GM19240 (cell line): ENCODE results near the gene CCT7.

Experiments used
- DNase-seq: peaks from one replicate; pipeline ENCODE4 v3.0.0; 2011; ENCODE audit warnings: low spot score; ENCODE audit not compliant: insufficient read length

CCT7 gene

GRCh38 chr2:73225513-73226360, 8.4 kb upstream of the CCT7 start:
- no peak for DNase-seq

GRCh38 chr2:73227086-73227485, 7.0 kb upstream of the CCT7 start:
- DNase-seq: no peak

DNA sequence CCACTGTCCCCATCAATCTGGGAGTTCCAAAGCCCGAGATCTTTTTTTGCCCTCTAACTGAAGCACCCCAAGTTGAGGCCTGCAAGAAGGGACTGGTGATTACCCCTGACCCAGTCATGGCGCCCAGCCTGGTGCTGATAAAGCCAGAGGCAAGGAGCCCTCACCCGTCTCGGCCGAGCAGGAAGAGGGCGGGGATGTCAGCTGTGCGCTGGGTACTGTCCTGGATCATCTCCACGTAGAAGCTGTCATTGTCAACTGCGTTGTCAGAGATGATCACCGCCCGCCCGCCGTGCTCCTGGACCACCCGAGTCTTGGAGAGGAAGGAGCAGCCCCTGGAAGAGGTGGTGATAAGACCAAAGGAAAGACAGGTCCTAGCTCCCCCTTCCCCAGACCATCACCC, 5.5 kb upstream of the CCT7 start:
- no peak for DNase-seq

GRCh38 chr2:73232403-73233153, 1.5 kb upstream of the CCT7 start:
- DNase-seq: no peak

GRCh38 chr2:73233154-73233931, 765 bp upstream of the CCT7 start, which contains the start of gene PRADC1:
PRADC1 (minus strand) TSS chr2:73233239; CDS start chr2:73233160, 79 bp downstream.
- peak; percentile 89 for DNase-seq

DNA sequence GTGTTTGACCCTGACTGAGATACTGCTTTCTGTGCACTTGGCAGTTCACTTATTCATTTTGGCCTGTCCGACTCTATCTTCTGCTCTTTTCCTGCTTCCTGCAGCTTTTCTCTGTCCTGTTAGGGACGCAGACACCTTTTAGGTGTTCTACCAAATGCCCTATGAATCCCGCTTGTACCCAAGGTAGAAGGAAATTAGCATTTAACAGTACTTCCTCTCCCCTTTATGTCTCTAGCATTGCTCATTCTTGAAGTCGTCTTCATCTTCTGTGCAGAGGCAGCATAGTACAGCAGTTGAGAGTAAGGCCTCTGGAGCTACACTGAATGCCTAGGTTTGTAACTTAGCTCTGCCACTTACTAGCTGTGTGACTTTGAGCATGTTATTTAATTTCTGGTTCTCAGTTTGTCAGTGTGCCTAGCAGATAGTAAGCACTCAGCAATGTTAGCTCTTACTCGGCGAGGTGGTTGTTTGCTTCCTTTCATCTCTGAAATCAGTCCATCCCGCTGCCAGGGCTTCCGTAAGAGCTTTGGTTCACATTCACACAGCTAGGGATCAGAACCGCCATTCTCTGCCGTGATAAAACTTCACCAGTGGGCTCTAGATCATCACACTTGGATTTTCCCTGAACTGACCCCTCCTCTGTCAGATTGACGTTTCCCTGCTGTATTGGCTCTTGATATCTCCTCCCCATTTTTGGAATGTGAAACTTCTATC, 1.4 kb downstream of the CCT7 start:
- no peak for DNase-seq

GRCh38 chr2:73237168-73237567, 3.1 kb downstream of the CCT7 start:
- DNase-seq: no peak

- no peak for DNase-seq
Measured at GRCh38 chr2:73238149-73238548, 4.0 kb downstream of the CCT7 start.

GRCh38 chr2:73238976-73239375, 4.9 kb downstream of the CCT7 start:
- no peak for DNase-seq

DNA sequence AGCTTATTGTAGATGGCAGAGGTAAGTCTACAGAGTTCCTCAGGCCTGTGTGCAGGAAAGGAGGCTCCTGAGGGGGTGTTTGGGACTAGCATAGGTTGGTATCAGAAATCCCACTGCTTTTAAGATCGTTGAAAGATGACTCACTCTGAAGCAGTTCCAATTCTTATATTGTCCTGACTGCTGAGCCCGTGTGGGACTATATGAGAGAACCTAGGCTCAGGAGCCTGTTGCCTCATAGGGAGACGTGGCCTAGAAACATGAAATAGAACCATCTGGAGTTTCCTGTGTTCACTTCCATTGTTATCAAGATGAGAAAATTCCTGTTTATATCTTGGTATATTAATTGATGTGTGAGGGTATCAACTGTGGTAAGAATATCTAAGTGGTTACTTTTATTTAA, 5.7 kb downstream of the CCT7 start:
- no peak for DNase-seq

- no peak for DNase-seq
Measured at GRCh38 chr2:73243884-73244570, 9.9 kb downstream of the CCT7 start.

GRCh38 chr2:73244580-73244979, 10.5 kb downstream of the CCT7 start:
- DNase-seq: no peak

- no peak for DNase-seq
Measured at GRCh38 chr2:73246850-73247249, 12.7 kb downstream of the CCT7 start.

- no peak for DNase-seq
Measured at GRCh38 chr2:73249636-73250035, 15.5 kb downstream of the CCT7 start.

DNA sequence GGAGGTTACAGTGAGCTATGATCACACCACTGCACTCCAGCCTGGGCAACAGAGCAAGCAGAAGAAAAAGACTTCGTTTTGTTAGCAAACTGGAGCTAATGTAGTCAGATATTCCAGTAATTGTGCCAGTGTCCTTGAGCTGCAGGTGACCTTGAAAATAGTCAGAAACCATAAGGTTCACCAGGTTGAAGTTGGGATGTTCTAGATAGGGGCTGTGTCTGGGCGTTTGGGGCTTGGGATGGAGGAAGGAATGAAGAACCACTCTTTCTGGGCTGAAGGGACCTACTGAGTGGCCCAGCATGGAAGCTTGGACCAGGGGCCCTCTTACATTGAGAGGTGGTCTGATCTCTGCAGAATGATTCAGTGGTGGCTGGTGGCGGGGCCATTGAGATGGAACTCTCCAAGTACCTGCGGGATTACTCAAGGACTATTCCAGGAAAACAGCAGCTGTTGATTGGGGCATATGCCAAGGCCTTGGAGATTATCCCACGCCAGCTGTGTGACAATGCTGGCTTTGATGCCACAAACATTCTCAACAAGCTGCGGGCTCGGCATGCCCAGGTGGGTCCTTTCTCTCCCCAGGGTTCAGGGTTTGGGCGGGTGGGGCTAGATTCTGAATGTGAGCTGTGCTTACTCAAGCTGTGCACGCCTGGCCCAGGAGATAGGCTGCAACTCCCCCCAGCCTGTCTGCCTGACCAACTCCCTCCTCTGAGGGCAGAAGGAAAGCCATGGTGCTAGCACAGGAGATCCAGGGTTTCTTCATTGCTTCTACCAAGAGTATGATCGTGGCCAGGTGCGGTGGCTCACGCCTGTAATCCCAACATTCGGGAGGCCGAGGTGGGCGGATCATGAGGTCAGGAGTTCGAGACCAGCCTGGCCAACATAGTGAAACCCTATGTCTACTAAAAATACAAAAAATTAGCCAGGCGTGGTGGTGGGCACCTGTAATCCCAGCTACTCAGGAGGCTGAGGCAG, 17.1 kb downstream of the CCT7 start:
- DNase-seq: no peak

DNA sequence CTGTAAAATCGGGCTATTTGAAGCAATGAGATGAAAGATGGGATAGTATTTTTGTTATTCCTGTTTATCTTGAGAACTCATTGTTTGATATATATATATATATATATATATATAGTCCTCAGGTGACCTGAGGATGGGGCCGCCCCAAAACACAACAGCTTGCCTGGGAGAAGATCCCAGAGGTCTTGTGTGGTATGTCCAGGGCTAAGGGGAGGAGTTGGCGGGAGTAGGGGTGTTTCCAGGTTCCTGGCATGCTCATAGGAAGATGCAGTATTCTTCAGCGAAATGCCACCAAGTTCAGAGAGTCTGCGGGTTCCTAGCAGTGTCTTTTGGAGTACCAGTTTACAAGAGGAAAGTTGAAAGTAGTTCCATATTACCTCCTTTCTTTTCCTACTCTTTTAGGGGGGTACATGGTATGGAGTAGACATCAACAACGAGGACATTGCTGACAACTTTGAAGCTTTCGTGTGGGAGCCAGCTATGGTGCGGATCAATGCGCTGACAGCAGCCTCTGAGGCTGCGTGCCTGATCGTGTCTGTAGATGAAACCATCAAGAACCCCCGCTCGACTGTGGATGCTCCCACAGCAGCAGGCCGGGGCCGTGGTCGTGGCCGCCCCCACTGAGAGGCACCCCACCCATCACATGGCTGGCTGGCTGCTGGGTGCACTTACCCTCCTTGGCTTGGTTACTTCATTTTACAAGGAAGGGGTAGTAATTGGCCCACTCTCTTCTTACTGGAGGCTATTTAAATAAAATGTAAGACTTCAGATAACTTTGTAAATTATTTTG, 18.3 kb downstream of the CCT7 start:
- DNase-seq: no peak

DNA sequence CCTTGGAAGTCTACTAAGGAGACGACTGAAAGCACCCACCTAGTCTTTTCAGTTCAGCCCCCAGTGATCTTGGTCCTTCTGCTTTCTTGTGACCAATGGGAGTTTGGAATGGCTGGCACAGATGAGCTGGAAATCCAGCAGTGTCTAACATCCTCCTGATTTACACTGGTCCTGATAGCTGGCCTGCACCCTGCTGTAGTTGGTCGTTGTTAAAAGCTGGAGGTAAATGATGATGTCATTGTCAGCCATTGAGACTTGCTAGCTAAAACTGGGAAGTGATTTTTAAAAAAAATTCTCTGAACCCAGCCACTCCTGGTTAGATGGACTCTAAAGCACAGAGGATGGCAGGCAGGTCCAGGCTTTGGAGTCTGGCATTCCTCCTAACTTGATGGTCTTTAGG, 19.3 kb downstream of the CCT7 start:
- DNase-seq: no peak

DNA sequence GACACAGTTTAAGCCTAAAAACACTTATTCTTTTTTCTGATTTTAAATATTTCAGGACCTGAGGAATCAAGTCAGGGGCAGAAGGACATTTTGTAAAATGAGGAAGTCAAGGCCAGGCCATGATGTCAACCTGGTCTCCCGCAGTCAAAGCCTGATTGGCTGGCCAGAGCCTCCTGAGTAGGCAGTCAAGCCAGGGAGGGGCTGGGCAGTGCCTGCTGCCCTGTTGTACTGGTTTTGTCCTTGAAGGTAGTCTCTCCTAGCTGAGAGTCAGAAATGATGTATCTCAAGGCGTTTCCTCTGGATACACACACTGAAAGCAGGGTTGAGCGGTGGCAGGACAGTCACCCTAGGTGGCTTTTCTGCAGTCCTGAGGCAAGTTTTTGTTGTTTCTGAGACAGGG, 19.8 kb downstream of the CCT7 start:
- DNase-seq: no peak
